Natural killer cell (primary cell): ENCODE data around the gene USPL1. TPM values are rescaled to one million over a fixed set of nuclear protein-coding genes. Genes with fewer than 3 reads are reported as not detected.
A peak's percentile ranks its signal among the peaks of the same experiment; 100 is the strongest.

Experiments
- ATAC-seq, 3 donors: fragments of 150-1000 bp in 2 of 3; fragments of 200-7000 bp in 1 of 3; cut with Tn5 transposase; 1 replicate in 1 of 3; 2 replicates in 2 of 3; pipeline ENCODE4 v1.10.0; 2021; ENCODE audit warnings: mild to moderate bottlenecking in 2 of 3, moderate library complexity in 2 of 3
- DNase-seq, 2 donors: peaks; one replicate each; pipeline versions ENCODE4 v3.0.0 to v3.0.0-alpha.2; 2013 to 2021; ENCODE audit warnings: mixed read lengths in 1 of 2
- H3K27ac ChIP-seq: one replicate; pipeline ENCODE4 v1.5.1; 2013; ENCODE audit warnings: mild to moderate bottlenecking, low read length
- H3K27me3 ChIP-seq: one replicate; pipeline ENCODE4 v1.6.1; 2013; ENCODE audit warnings: low read length; ENCODE audit not compliant: control insufficient read depth, insufficient read depth
- H3K36me3 ChIP-seq: one replicate; pipeline ENCODE4 v1.6.1; 2013; ENCODE audit warnings: low read length; ENCODE audit not compliant: control insufficient read depth, insufficient read depth
- H3K4me1 ChIP-seq: one replicate; pipeline ENCODE4 v1.6.1; 2013; ENCODE audit warnings: low read length; ENCODE audit not compliant: control insufficient read depth, insufficient read depth
- H3K4me3 ChIP-seq: one replicate; pipeline ENCODE4 v1.5.1; 2013; ENCODE audit warnings: low read length
- H3K9me3 ChIP-seq: one replicate; pipeline ENCODE4 v1.6.1; 2013; ENCODE audit warnings: low read length; ENCODE audit not compliant: control insufficient read depth, insufficient read depth
- H3K27ac Mint-ChIP-seq, 2 donors: one replicate each; pipeline ENCODE4 v1.8.0; 2022; ENCODE audit warnings: mild to moderate bottlenecking in 2 of 2, mixed read lengths in 2 of 2, moderate library complexity in 1 of 2
- H3K27me3 Mint-ChIP-seq, 2 donors: one replicate each; pipeline ENCODE4 v1.8.0; 2022; ENCODE audit warnings: low read depth in 2 of 2, mixed read lengths in 2 of 2
- H3K36me3 Mint-ChIP-seq: one replicate; pipeline ENCODE4 v1.8.0; 2022; ENCODE audit warnings: mixed read lengths
- H3K4me1 Mint-ChIP-seq, 2 donors: one replicate each; pipeline ENCODE4 v1.8.0; 2022; ENCODE audit warnings: mixed read lengths in 2 of 2
- H3K4me3 Mint-ChIP-seq: one replicate; pipeline ENCODE4 v1.8.0; 2022; ENCODE audit warnings: mild to moderate bottlenecking, moderate library complexity, mixed read lengths
- H3K9me3 Mint-ChIP-seq, 2 donors: one replicate each; pipeline ENCODE4 v1.8.0; 2022; ENCODE audit warnings: mixed read lengths in 2 of 2
- CTCF ChIP-seq: fragments of 200-600 bp; IDR thresholded peaks from one replicate; pipeline ENCODE4 v1.8.0; 2022; ENCODE audit warnings: antibody characterized with exemption
- WGBS: methylation state at CpG from one replicate; pipeline ENCODE4 v1.1.7; 2013; ENCODE audit warnings: missing lambda C conversion rate; ENCODE audit not compliant: insufficient coverage; 5-methylcytosine and 5-hydroxymethylcytosine counted together
- intact Hi-C: fragments of 100-400 bp; cut with micrococcal nuclease; formaldehyde crosslinking; loops from one replicate; pipeline ENCODE4 v1.14.2; 2022
- total RNA-seq, 4 donors: library from RNA; stranded (reverse); fragments of 120-200 nt in 1 of 4; gene quantifications; one replicate each; pipeline versions ENCODE4 v1.2.3 to v1.2.4, GENCODE V29; 2013 to 2022

USPL1 gene
- total RNA-seq, 3 donors from 2014 or later (not counting 1 experiment from before 2014, with no cell fraction given), result 34.8 to 39.0 (median 36.9) TPM

- peaks cover 33 to 40% of the 10 kb centered on the region in 2 donors for H3K4me1 Mint-ChIP-seq
- H3K36me3 Mint-ChIP-seq, result no peaks in the 10 kb centered on the region
- DNase-seq (peak in 1 of 2 donors; percentile 67), ATAC-seq (peak; percentile 69 to 77 (median 69))
- H3K4me3 ChIP-seq, result peak overlapping the region; percentile 5
- H3K27ac ChIP-seq, result peak overlapping the region; percentile 66
- WGBS, result no CpG with 5 or more reads among the region's 1 CpG
- peaks cover 25% of the 10 kb centered on the region for H3K4me1 ChIP-seq
- intact Hi-C loops, result loop anchor here (10.0 kb wide), 2 partner anchors 108 to 438 kb away; partner anchors contain the start of gene HMGB1
- H3K36me3 ChIP-seq, result no peaks in the 10 kb centered on the region
- H3K27me3 ChIP-seq, result no peaks in the 10 kb centered on the region
- peaks cover 21 to 25% of the 10 kb centered on the region in 2 donors for H3K27me3 Mint-ChIP-seq
- peak overlapping the region; percentile 80 to 83 for H3K27ac Mint-ChIP-seq
- peak overlapping the region; percentile 75 for H3K4me3 Mint-ChIP-seq
- TF ChIP-seq CTCF, result no peak
- no peaks in the 10 kb centered on the region for H3K9me3 ChIP-seq
- no peaks in the 10 kb centered on the region for H3K9me3 Mint-ChIP-seq
Measured at GRCh38 chr13:30572859-30573275, 44.9 kb upstream of the USPL1 start.

DNA sequence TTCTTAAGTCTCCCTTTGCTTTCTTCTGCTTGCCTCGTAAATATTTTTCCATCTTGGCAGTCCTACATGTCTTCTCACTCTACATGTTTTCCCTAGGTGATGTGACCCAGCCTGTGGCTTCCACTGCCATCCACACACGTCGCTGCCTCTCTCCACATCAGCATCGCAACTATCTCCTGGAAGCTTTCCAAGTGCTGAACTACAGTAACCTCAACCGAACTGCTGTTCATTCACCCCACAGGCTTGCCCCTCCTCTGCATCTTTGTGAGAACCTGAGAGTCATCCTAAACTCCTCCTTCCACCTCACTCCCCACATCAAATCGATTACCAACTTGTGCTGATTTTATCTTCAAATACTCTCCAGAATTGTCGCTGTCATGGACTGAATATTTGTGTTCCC lies 41.2 kb upstream of the USPL1 start:
- Histone ChIP-seq H3K36me3 (no peaks in the 10 kb centered on the region), H3K9me3 (no peaks in the 10 kb centered on the region), H3K4me3 (no peak overlapping the region), H3K27me3 (no peaks in the 10 kb centered on the region), H3K27ac (no peak overlapping the region), H3K4me1 (peaks cover 20% of the 10 kb centered on the region)
- intact Hi-C loops, result loop anchor here (2.0 to 10.0 kb wide), 4 partner anchors 40 to 442 kb away; partner anchors contain the start of genes HMGB1 and USPL1
- WGBS, result 18% methylated on average over 7 of the region's 7 CpGs
- TF ChIP-seq CTCF, result no peak
- peak in 1 of 2 donors; percentile 84 for DNase-seq
- Mint-ChIP-seq H3K4me3 (peak overlapping the region; percentile 11), H3K36me3 (no peaks in the 10 kb centered on the region), H3K9me3 (no peaks in the 10 kb centered on the region), H3K4me1 (peaks cover 29 to 43% of the 10 kb centered on the region in 2 donors), H3K27me3 (peaks cover 0 to 8% of the 10 kb centered on the region in 2 donors), H3K27ac (peak overlapping the region in 1 of 2 donors; percentile 60)
- ATAC-seq, result peak in 2 of 3 donors; percentile 28 to 32

DNA sequence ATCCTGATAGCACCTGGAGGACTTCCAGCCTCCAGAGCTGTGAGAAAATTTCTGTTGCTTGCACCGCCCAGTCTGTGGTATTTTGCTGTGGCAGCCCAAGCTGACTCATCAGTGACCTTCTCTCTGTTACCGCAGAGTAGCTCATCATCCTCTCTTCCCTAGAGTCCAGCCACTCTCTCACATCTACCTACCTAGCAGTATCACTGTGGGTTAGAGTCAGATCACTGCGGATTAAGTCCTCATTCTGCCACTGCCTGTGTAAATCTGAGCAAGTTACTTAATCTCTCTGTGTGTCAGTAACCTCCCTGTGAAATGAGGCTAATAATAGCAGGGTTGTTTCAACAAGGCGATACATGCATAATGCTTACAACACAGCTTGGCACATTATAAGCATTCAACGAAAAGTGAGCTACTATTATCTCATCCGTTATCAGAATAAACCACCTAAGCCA lies 40.3 kb upstream of the USPL1 start:
- no peak overlapping the region for H3K4me3 ChIP-seq
- Mint-ChIP-seq H3K36me3 (no peaks in the 10 kb centered on the region), H3K27ac (peak overlapping the region in 1 of 2 donors; percentile 60), H3K4me3 (peak overlapping the region; percentile 67), H3K4me1 (peaks cover 28 to 37% of the 10 kb centered on the region in 2 donors), H3K27me3 (peaks cover 0 to 12% of the 10 kb centered on the region in 2 donors), H3K9me3 (no peaks in the 10 kb centered on the region)
- DNase-seq, result peak; percentile 45 to 56
- ATAC-seq, result peak; percentile 72 to 79 (median 77)
- no peaks in the 10 kb centered on the region for H3K27me3 ChIP-seq
- H3K9me3 ChIP-seq, result no peaks in the 10 kb centered on the region
- no peaks in the 10 kb centered on the region for H3K36me3 ChIP-seq
- H3K27ac ChIP-seq, result no peak overlapping the region
- TF ChIP-seq CTCF, result no peak
- peaks cover 20% of the 10 kb centered on the region for H3K4me1 ChIP-seq
- WGBS, result 26% methylated on average over 6 of the region's 6 CpGs
- intact Hi-C loops, result loop anchor here (2.0 to 10.0 kb wide), 4 partner anchors 39 to 443 kb away; partner anchors contain the start of genes HMGB1 and USPL1
